Measurements from ENCODE around the gene TUBB2A. TPM values are rescaled to one million over a fixed set of nuclear protein-coding genes. Genes with fewer than 3 reads are reported as not detected.

Gene TUBB2A
- polyA plus RNA-seq, 1 of the 3 experiments (the other 2 are of a cell fraction), result 199 TPM

GRCh38 chr6:3109761-3110160, 47.6 kb downstream of the TUBB2A start:
- Histone ChIP-seq H3K27ac (ENCODE audit: low read depth in 2 of 2, low read length in 1 of 2) (no peak overlapping the region), H3K79me2 (ENCODE audit: insufficient read depth) (no peaks in the 10 kb centered on the region), H3K36me3 (replicated peaks in 1 of 2; ENCODE audit: control insufficient read depth in 1 of 2, insufficient read depth in 2 of 2, low read length in 1 of 2) (peaks cover 55 to 75% of the 10 kb centered on the region in 2 experiments), H3K4me2 (no peak overlapping the region), H3F3A (replicated peaks; ENCODE audit: insufficient read depth) (peaks cover 5% of the 10 kb centered on the region), H3K4me3 (ENCODE audit: low read depth in 2 of 2, low read length in 1 of 2) (no peak overlapping the region), H3K9me3 (no peaks in the 10 kb centered on the region), H3K9me2 (no peaks in the 10 kb centered on the region), H3K27me3 (ENCODE audit: insufficient read depth) (no peaks in the 10 kb centered on the region), H3K9ac (no peak overlapping the region), H3K4me1 (ENCODE audit: control insufficient read depth in 1 of 2, insufficient read depth in 2 of 2, low read depth in 1 of 2, low read length in 1 of 2) (no peaks in the 10 kb centered on the region), H4K20me1 (ENCODE audit: insufficient read depth) (no peaks in the 10 kb centered on the region), H2AFZ (ENCODE audit: low read depth) (no peak overlapping the region)
- DNase-seq, result no peak
- ChIA-PET POLR2A (no interaction called here), CTCF (no interaction called here)
- 94% methylated on average over 3 of the region's 3 CpGs for WGBS (ENCODE audit: low lambda C conversion rate)
- no peak for TF ChIP-seq RXRA (IDR thresholded peaks at IDR 0.05; ENCODE audit: borderline replicate concordance, low read depth)
- no peak for TF ChIP-seq MAX (IDR thresholded peaks at IDR 0.05; ENCODE audit: low read depth)
- TF ChIP-seq TAF1 (IDR thresholded peaks at IDR 0.05; ENCODE audit: borderline replicate concordance, low read depth, low read length), result no peak
- no peak for TF ChIP-seq CTCF (IDR thresholded peaks at IDR 0.05)
- TF ChIP-seq REST (IDR thresholded peaks at IDR 0.05; ENCODE audit: low read depth, low read length), result no peak
- no peak for TF ChIP-seq YY1 (IDR thresholded peaks at IDR 0.05; ENCODE audit: low read depth)
- no peak for TF ChIP-seq FOXM1 (IDR thresholded peaks at IDR 0.05; ENCODE audit: low read depth)
- no peak for TF ChIP-seq TEAD4 (IDR thresholded peaks at IDR 0.05; ENCODE audit: borderline replicate concordance, insufficient read depth)
- TF ChIP-seq RCOR1 (IDR thresholded peaks at IDR 0.05; ENCODE audit: low read length), result no peak
- TF ChIP-seq EZH2phosphoT487 (IDR thresholded peaks at IDR 0.05; ENCODE audit: borderline replicate concordance, low read depth), result no peak
- no peak for TF ChIP-seq GABPA (IDR thresholded peaks at IDR 0.05; ENCODE audit: low read depth)
- TF ChIP-seq FOXJ3 (CRISPR knock-in tag; IDR thresholded peaks at IDR 0.05), result no peak
- no peak for TF ChIP-seq USF1 (IDR thresholded peaks at IDR 0.05; ENCODE audit: borderline replicate concordance, low read depth)
- TF ChIP-seq SIN3A (IDR thresholded peaks at IDR 0.05; ENCODE audit: borderline replicate concordance, low read depth, low read length), result no peak
- no peak for TF ChIP-seq MXI1 (IDR thresholded peaks at IDR 0.05; ENCODE audit: low read depth, low read length)

Measured in SK-N-SH (cell line).